C4-2B (cell line): ENCODE measurements around the gene ESRRG.

Experiments
- ZFX ChIP-seq: fragments of 450-650 bp; IDR thresholded peaks from 2 replicates; pipeline ENCODE4 v1.6.1; 2017
- TF ChIP-seq, protein P1 (sequence below): fragments of 450-650 bp; conservative IDR thresholded peaks from 2 replicates; pipeline ENCODE4 v1.5.1; 2017; ENCODE audit warnings: mild to moderate bottlenecking

DNA sequence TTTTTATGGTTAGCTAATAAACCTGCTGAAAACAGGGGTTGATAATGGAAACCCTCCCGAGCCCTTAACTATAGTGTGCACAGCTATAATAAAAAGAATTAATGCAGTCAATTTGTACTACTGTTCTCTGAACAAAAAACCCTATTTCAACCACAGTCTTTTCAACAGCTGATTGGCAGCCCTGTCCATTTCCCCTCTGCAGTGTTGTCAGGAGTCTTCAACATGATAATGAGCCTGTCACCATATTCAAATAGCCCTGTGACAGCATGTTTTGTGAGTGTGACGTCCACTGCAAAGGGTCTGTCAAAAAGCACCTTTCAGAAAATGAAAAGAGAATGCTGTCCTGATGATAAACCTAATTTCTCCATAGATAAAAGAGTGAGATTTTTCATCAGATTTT lies 92.7 kb downstream of the ESRRG start:
- TF ChIP-seq, protein P1, sequence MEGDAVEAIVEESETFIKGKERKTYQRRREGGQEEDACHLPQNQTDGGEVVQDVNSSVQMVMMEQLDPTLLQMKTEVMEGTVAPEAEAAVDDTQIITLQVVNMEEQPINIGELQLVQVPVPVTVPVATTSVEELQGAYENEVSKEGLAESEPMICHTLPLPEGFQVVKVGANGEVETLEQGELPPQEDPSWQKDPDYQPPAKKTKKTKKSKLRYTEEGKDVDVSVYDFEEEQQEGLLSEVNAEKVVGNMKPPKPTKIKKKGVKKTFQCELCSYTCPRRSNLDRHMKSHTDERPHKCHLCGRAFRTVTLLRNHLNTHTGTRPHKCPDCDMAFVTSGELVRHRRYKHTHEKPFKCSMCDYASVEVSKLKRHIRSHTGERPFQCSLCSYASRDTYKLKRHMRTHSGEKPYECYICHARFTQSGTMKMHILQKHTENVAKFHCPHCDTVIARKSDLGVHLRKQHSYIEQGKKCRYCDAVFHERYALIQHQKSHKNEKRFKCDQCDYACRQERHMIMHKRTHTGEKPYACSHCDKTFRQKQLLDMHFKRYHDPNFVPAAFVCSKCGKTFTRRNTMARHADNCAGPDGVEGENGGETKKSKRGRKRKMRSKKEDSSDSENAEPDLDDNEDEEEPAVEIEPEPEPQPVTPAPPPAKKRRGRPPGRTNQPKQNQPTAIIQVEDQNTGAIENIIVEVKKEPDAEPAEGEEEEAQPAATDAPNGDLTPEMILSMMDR = no peak
- TF ChIP-seq ZFX = no peak
